Activated gamma-delta T cell treated with Interleukin-2 at 50 U/mL for 16 hours (primary cell): ENCODE data around the gene TEX14.
A peak's percentile ranks its signal among the peaks of the same experiment; 100 is the strongest.

ENCODE experiments used
- DNase-seq: peaks from one replicate; pipeline ENCODE4 v3.0.0-alpha.2; 2020

TEX14 gene

GRCh38 chr17:58641887-58642311 is 49.9 kb downstream of the TEX14 start:
- no peak for DNase-seq

GRCh38 chr17:58640202-58640601 is 51.6 kb downstream of the TEX14 start:
- DNase-seq = no peak

GRCh38 chr17:58639681-58640080 is 52.2 kb downstream of the TEX14 start:
- DNase-seq = no peak

- DNase-seq = no peak
Measured at GRCh38 chr17:58637011-58637570, 54.8 kb downstream of the TEX14 start.

- no peak for DNase-seq
Measured at GRCh38 chr17:58632324-58633314, 59.2 kb downstream of the TEX14 start.

- peak; percentile 89 for DNase-seq
Measured at GRCh38 chr17:58631523-58632323, 60.1 kb downstream of the TEX14 start.

- DNase-seq = peak; percentile 8
Measured at GRCh38 chr17:58630883-58631522, 60.8 kb downstream of the TEX14 start.

- no peak for DNase-seq
Measured at GRCh38 chr17:58626905-58627304, 64.9 kb downstream of the TEX14 start.

- DNase-seq = no peak
Measured at GRCh38 chr17:58624751-58625150, 67.1 kb downstream of the TEX14 start.

- no peak for DNase-seq
Measured at GRCh38 chr17:58621174-58621573, 70.7 kb downstream of the TEX14 start.

GRCh38 chr17:58618336-58618735 is 73.5 kb downstream of the TEX14 start:
- DNase-seq = no peak

- DNase-seq = no peak
Measured at GRCh38 chr17:58617563-58617962, 74.3 kb downstream of the TEX14 start.

- DNase-seq = no peak
Measured at GRCh38 chr17:58615768-58616659, 75.8 kb downstream of the TEX14 start.

GRCh38 chr17:58614859-58615459 is 76.9 kb downstream of the TEX14 start:
- no peak for DNase-seq

GRCh38 chr17:58611331-58611730 is 80.5 kb downstream of the TEX14 start:
- no peak for DNase-seq

GRCh38 chr17:58606934-58607333 is 84.9 kb downstream of the TEX14 start:
- DNase-seq = no peak

- no peak for DNase-seq
Measured at GRCh38 chr17:58605986-58606385, 85.9 kb downstream of the TEX14 start.

- no peak for DNase-seq
Measured at GRCh38 chr17:58605470-58605869, 86.4 kb downstream of the TEX14 start.

GRCh38 chr17:58601976-58602375 is 89.9 kb downstream of the TEX14 start:
- DNase-seq = no peak

GRCh38 chr17:58597371-58597770 is 94.5 kb downstream of the TEX14 start:
- DNase-seq = no peak

GRCh38 chr17:58595194-58595792 is 96.6 kb downstream of the TEX14 start:
- DNase-seq = no peak
